ENCODE measurements around the gene FBXL17.

The FBXL17 gene

DNA sequence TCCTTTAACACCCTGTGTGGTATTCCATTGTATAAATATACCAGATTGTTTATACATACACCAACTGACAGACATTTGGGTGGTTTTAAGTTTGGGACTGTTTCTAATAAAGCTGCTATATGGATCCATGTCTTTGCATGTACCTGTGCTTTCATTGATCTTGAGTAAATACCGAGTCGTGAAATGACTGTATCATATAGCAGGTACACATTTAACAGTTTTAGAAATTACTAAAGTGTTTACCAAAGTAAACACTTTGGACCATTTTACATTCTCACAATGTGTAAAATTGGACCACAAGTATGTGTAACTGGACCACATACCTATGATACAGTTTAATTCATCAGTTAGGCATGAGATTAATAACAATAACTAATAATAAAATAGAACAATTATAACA, 175.2 kb downstream of the FBXL17 start:
- TF ChIP-seq FOXP2 (optimal IDR thresholded peaks at IDR 0.05; ENCODE audit: borderline replicate concordance, extremely low read depth, extremely low read length, insufficient read depth) (no peak), SIN3A (IDR thresholded peaks at IDR 0.05; ENCODE audit: borderline replicate concordance, insufficient read depth, low read length) (no peak), POLR2AphosphoS5 (IDR thresholded peaks at IDR 0.05; ENCODE audit: low read depth, low read length) (no peak), TAF1 (IDR thresholded peaks at IDR 0.05; ENCODE audit: borderline replicate concordance, insufficient read depth, low read length) (no peak)
- TF ChIP-seq, protein P1, sequence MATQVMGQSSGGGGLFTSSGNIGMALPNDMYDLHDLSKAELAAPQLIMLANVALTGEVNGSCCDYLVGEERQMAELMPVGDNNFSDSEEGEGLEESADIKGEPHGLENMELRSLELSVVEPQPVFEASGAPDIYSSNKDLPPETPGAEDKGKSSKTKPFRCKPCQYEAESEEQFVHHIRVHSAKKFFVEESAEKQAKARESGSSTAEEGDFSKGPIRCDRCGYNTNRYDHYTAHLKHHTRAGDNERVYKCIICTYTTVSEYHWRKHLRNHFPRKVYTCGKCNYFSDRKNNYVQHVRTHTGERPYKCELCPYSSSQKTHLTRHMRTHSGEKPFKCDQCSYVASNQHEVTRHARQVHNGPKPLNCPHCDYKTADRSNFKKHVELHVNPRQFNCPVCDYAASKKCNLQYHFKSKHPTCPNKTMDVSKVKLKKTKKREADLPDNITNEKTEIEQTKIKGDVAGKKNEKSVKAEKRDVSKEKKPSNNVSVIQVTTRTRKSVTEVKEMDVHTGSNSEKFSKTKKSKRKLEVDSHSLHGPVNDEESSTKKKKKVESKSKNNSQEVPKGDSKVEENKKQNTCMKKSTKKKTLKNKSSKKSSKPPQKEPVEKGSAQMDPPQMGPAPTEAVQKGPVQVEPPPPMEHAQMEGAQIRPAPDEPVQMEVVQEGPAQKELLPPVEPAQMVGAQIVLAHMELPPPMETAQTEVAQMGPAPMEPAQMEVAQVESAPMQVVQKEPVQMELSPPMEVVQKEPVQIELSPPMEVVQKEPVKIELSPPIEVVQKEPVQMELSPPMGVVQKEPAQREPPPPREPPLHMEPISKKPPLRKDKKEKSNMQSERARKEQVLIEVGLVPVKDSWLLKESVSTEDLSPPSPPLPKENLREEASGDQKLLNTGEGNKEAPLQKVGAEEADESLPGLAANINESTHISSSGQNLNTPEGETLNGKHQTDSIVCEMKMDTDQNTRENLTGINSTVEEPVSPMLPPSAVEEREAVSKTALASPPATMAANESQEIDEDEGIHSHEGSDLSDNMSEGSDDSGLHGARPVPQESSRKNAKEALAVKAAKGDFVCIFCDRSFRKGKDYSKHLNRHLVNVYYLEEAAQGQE (IDR thresholded peaks at IDR 0.05; ENCODE audit: insufficient read depth in 1 of 2, low read depth in 2 of 2, low read length in 2 of 2) = no peak

DNA sequence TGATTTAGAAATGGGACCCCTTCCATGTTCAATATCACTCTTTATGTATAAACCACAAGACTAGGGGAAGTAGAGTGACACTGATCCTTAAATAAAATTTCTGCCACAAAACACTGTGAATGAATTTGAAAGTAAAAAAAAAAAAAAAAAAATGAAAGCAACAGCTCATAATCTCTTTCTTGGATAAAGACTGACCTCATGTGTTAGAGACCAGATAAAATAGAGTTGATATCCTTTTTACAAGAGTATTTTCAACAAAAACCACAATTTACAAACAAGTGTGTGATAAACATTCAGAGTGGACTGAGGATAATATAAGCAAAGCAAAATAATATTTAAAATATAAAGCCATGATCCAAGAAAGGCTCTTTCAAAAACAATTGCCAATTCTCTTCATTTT, 180.2 kb downstream of the FBXL17 start:
- TF ChIP-seq TAF1 (IDR thresholded peaks at IDR 0.05; ENCODE audit: borderline replicate concordance, insufficient read depth, low read length) = no peak
- no peak for TF ChIP-seq POLR2AphosphoS5 (IDR thresholded peaks at IDR 0.05; ENCODE audit: low read depth, low read length)
- TF ChIP-seq SIN3A (IDR thresholded peaks at IDR 0.05; ENCODE audit: borderline replicate concordance, insufficient read depth, low read length) = no peak
- TF ChIP-seq FOXP2 (optimal IDR thresholded peaks at IDR 0.05; ENCODE audit: borderline replicate concordance, extremely low read depth, extremely low read length, insufficient read depth) = no peak
- TF ChIP-seq, protein P1 (IDR thresholded peaks at IDR 0.05; ENCODE audit: insufficient read depth in 1 of 2, low read depth in 2 of 2, low read length in 2 of 2) = no peak

DNA sequence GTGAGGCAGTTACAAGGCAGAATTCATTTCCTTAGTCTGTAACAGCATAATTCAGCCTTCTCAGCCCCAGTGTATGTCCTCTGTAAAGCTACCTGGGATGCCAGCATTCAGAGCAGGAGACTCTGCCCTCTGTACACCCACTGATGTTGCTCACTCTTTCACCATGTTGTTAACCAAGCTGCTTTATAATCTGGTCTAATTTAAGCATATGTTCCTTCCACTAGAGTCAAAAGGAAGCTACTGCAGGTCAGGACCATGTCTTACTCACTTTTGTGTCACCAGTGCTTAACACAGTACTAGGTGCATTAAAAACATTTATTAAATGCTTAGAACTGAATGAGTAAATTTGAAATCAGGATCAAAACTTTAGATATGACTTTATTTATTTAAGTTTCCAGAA, 185.6 kb downstream of the FBXL17 start:
- TF ChIP-seq POLR2AphosphoS5 (IDR thresholded peaks at IDR 0.05; ENCODE audit: low read depth, low read length) (no peak), TAF1 (IDR thresholded peaks at IDR 0.05; ENCODE audit: borderline replicate concordance, insufficient read depth, low read length) (no peak), FOXP2 (optimal IDR thresholded peaks at IDR 0.05; ENCODE audit: borderline replicate concordance, extremely low read depth, extremely low read length, insufficient read depth) (no peak), SIN3A (IDR thresholded peaks at IDR 0.05; ENCODE audit: borderline replicate concordance, insufficient read depth, low read length) (no peak)
- TF ChIP-seq, protein P1 (IDR thresholded peaks at IDR 0.05; ENCODE audit: insufficient read depth in 1 of 2, low read depth in 2 of 2, low read length in 2 of 2) = no peak

DNA sequence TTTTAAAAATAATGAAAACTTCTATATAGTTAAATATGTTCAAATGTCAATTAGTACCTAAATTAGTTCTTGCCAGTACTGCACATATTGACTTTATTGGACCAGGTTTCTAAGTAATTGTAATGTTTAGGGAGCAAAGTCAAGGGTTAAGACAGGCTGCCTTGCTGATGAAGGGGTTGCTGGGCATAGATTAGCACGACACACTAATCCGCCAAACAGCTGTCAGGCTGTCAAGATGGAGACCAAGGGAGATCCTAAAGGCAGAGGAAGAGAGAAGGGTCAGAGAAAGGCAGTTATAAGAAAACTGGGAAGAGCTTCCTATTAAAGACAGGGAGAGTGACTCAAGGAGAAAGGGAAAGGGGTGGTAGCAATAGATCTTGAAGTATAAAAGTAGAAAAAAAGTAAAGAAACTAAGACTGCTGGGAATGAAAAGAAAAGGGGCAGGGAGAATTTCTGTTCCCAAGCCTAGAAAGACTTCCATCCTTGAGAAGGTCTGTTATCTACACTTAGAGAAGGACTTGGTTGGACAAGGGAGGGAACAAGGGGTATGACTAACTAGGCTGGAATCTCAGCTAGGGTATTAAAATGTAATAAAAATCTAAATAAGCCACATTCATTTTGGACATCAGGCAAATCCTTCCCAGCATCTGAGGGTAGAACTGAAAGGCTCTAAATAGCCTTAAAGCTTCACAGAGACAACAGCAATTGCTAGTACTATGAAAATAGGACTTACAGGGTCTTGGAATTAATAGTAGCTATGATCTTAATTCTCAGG, 188.7 kb downstream of the FBXL17 start:
- TF ChIP-seq SIN3A (IDR thresholded peaks at IDR 0.05; ENCODE audit: borderline replicate concordance, insufficient read depth, low read length) (no peak), POLR2AphosphoS5 (IDR thresholded peaks at IDR 0.05; ENCODE audit: low read depth, low read length) (no peak), TAF1 (IDR thresholded peaks at IDR 0.05; ENCODE audit: borderline replicate concordance, insufficient read depth, low read length) (no peak), FOXP2 (optimal IDR thresholded peaks at IDR 0.05; ENCODE audit: borderline replicate concordance, extremely low read depth, extremely low read length, insufficient read depth) (no peak)
- TF ChIP-seq, protein P1 (IDR thresholded peaks at IDR 0.05; ENCODE audit: insufficient read depth in 1 of 2, low read depth in 2 of 2, low read length in 2 of 2) = no peak
